ENCODE measurements around the gene IQGAP3.

IQGAP3 gene

DNA sequence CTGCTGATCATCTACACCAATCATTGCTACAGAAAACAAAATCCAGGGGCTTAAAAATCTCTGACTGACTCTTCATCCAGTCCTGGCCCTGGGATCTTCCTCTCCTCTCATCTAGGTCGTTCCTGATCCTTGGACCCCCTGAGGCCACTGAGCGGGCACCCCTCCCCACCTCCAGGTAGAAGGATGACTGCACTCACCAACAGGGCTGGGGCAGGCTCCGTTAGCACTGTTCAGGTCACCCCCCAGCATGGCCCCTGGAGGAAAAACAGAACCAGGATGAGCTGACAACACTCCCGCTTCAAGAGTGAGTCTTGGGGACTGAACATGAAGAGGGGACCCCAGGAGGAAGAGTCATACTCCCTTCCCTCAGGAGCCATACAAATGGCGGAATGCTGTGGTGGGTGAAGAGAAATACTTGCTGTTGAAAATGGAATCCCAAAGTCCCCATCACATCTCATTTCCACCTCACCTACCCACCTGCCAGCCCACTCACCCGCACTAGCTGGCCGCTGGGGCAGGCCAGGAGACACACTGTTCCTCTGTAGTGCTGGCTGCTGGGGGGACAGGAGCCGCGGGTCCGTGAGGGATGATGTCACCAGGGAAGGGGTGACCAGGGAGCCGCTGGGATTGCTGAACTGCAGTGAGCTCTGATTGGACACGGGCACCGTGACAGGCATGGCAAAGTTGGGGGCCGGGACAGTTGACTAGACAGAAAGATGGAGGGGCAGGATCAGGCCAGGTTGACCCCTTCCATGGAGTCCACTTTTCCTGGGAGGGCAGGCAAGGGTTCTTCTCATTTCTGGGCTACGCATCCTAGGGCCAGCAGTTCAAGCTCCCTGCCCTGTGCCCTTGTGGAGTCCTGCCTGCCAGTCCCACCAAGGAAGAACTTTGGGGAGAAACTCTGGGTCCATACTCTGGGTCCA is 93.0 kb downstream of the IQGAP3 start:
- DNase-seq, result no peak

DNA sequence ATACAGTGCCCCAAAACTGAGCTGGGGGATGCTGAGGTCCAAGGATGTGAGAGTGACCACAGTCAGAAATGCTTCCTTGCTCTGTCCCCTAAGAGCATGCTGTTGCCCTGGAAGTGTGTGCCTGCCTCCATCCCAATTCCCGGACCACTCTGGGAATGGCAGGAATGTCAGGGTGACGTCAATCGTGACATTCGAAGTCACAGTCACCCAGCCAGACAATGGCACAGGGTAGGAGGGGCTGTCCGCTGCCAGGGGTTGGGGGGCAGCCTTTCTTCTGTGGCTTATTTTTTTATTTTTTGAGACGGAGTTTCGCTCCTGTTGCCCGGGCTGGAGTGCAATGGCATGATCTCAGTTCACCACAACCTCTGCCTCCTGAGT is 94.1 kb downstream of the IQGAP3 start:
- no peak for DNase-seq

DNA sequence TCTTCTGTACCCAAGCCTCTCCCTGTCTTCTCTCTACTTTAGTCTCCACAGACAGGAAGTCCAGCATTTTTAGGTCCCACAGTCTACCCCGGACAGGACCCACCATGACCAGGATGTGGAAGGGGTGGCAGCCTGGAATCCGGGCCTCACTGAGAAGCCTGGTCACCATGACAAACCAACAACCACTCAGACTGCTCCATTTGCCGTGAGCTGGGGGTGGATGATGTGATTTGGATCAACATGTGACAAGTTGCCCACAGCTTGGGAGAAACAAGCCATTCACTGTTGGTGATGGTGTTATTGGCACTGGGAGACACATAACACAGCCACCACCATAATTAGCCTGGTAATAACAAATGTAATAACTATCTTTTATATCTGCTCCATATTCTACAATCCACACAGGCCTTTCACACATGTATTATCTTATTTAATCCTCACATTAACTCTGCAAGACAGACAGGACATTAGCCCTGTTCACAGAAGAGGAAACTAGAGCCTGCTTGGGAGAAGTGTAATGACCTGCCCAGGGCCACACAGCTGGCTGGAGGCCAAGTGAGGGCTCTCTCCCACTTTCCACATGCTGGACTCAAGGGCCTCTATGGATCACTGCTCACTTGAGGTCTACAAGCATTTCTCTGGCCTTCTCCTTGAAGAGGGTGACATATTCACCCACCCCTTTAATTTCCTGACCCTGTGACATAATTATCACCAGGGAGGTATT is 94.7 kb downstream of the IQGAP3 start:
- no peak for DNase-seq

DNA sequence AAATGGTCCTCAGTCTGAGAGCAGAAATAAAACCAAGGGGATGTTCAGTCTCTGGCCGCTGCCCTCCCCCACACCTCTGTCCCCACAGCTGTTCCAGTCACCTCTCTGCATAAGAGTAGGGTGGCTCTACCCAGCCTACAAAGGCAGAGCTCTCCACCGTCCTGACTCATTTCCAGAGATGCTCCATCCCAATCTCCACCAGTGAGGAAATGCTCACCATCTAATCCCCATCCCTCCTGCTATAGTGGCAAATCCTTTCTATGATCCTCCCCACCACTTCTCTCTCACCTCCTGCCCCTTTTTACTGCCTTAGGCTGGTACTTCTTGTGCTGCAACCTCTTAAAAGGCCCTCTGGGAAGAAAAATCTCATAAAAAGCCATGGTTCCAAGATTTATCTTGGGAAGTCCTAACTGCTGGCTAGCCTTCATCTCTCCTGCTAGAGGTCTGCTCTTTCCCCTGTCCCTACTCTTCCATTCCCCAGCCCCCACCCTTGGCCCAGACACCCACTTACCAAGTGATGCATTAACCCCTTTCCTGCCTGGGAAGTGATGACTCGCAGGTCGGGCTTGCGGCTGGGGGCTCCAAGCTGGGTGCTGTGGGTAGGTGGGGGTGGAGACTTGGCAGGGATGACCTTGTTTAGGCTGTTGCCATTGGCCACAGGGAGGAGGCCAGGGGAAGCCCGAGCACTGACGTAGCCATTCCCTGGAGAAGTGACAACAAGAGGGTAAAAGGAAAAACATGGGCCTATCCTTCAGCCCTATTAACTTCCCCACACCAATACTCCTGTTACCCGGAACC is 95.7 kb downstream of the IQGAP3 start:
- no peak for DNase-seq

DNA sequence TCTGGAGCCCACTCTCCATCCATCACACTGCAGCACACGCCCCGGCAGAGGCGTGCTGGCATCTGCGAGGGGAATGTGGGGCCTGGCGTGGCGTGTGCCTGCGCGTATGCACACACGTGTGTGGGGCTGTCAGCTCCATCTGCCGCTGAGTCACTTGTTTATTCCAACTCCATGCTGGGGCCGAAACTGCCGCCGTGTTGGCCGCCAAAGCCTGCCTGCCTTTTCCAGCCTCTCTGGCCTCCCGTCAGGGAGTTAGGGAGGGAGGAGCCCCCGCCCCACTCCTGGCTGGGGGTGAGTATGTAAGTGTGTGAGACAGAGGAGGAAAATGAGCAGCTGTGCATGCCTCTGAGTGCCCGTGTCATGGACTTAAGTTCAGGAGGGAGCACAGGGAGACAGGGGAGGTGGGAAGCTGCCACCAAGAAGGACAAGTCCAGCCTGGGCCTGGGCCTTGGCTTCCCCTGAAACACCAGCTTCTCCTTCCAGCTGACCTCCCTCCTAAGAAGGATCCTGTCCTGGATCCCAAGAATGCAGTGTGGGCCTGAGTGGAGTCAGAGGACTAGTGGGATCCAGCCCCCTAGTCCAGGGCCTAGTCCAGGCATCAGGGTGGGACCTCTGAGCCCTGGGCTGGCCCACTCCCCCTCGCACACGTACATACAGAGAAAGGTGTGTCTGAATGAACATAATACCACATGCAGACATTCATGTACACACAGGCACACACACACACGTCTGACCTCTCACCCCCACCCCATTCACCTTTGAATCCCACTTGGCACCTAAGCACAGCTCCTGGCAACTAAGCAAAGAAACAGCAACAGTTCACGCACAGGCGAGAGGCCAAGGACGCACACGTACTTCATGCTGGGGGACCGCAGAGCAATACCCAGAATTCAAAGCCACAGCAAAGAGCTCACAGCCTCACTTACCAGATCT is 96.5 kb downstream of the IQGAP3 start:
- no peak for DNase-seq
